RWPE2 (cell line): ENCODE results near the gene UGT1A8.
"Not testable (repeated sequence)": the region's sequence is repeated elsewhere in the genome, so short reads cannot be mapped to it uniquely, and the experiment has no call there.

ENCODE experiments used
- ATAC-seq: fragments of 200-7000 bp; cut with Tn5 transposase; 3 replicates; pipeline ENCODE4 v1.9.1; 2021; ENCODE audit warnings: low read depth
- DNase-seq: peaks from one replicate; pipeline ENCODE4 v3.0.0-alpha.2; 2020; ENCODE audit warnings: low spot score
- H3K27ac ChIP-seq: fragments of 450-650 bp; 2 replicates; pipeline ENCODE4 v1.5.1; 2017; ENCODE audit warnings: mild to moderate bottlenecking; ENCODE audit not compliant: poor library complexity, severe bottlenecking
- H3K27me3 ChIP-seq: fragments of 250-450 bp; sonication (Bioruptor Pico); 2 replicates; pipeline ENCODE4 v1.5.1; 2021; ENCODE audit warnings: mild to moderate bottlenecking, moderate library complexity; ENCODE audit not compliant: insufficient read depth, poor library complexity, severe bottlenecking
- H3K36me3 ChIP-seq: fragments of 250-450 bp; sonication (Bioruptor Pico); 2 replicates; pipeline ENCODE4 v1.5.1; 2020; ENCODE audit warnings: low read depth, mild to moderate bottlenecking, moderate library complexity
- H3K4me1 ChIP-seq: fragments of 250-450 bp; sonication (Bioruptor Pico); 2 replicates; pipeline ENCODE4 v1.5.1; 2021; ENCODE audit warnings: mild to moderate bottlenecking, moderate library complexity; ENCODE audit not compliant: insufficient read depth, poor library complexity, severe bottlenecking
- H3K4me3 ChIP-seq: fragments of 250-450 bp; sonication (Bioruptor Pico); 2 replicates; pipeline ENCODE4 v1.5.1; 2021; ENCODE audit warnings: mild to moderate bottlenecking, moderate library complexity; ENCODE audit not compliant: severe bottlenecking
- H3K9me3 ChIP-seq: fragments of 250-450 bp; sonication (Bioruptor Pico); 2 replicates; pipeline ENCODE4 v1.5.1; 2021; ENCODE audit warnings: mild to moderate bottlenecking, moderate library complexity; ENCODE audit not compliant: severe bottlenecking
- TF ChIP-seq, protein P1 (sequence below): fragments of 450-650 bp; IDR thresholded peaks from one replicate; pipeline ENCODE4 v1.5.1; 2017; ENCODE audit warnings: mild to moderate bottlenecking, moderate library complexity; ENCODE audit not compliant: poor library complexity, severe bottlenecking

The UGT1A8 gene

DNA sequence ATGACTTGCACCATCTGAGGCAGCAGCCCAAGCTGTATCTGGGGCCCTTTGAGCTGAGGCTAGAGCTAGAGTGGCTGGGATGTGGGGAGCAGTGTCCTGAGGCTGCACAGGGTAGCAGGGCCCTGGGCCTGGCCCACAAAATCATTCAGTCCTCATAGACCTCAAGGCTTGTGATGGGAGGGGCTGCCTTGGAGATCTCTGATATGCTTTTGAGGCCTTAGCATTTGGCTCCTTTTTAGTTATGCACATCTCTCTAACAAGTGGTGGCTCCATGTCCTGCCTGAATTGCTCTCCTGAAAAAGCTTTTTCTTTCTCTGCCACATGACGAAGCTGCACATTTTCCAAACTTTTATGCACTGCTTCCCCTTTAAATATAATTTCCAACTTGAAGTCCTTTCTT lies 11.8 kb upstream of the UGT1A8 start:
- Histone ChIP-seq H3K4me3 (no peak overlapping the region), H3K27ac (no peak overlapping the region), H3K4me1 (no peaks in the 10 kb centered on the region), H3K9me3 (no peaks in the 10 kb centered on the region), H3K27me3 (no peaks in the 10 kb centered on the region), H3K36me3 (no peaks in the 10 kb centered on the region)
- TF ChIP-seq, protein P1, sequence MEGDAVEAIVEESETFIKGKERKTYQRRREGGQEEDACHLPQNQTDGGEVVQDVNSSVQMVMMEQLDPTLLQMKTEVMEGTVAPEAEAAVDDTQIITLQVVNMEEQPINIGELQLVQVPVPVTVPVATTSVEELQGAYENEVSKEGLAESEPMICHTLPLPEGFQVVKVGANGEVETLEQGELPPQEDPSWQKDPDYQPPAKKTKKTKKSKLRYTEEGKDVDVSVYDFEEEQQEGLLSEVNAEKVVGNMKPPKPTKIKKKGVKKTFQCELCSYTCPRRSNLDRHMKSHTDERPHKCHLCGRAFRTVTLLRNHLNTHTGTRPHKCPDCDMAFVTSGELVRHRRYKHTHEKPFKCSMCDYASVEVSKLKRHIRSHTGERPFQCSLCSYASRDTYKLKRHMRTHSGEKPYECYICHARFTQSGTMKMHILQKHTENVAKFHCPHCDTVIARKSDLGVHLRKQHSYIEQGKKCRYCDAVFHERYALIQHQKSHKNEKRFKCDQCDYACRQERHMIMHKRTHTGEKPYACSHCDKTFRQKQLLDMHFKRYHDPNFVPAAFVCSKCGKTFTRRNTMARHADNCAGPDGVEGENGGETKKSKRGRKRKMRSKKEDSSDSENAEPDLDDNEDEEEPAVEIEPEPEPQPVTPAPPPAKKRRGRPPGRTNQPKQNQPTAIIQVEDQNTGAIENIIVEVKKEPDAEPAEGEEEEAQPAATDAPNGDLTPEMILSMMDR = no peak
- DNase-seq (no peak), ATAC-seq (no peak)

DNA sequence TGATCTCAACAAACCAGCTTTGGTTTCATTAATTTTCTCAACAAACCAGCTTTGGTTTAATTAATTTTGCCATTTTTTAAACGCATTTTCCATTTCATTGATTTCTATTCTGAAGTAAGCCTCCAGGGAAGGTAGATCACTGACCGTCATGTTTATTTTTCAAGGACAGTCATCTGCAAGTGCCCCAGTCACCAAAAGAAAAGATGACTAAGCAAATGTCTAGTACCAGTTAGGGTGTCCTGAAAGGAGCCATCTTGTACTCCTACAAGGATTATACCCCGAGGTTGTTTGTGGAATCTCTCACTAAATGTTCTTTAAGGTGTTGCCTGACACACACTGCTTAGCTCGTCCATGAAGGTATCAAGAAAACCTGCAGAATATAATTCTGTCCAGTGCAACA lies 6.1 kb upstream of the UGT1A8 start:
- Histone ChIP-seq H3K9me3 (no peaks in the 10 kb centered on the region), H3K36me3 (no peaks in the 10 kb centered on the region), H3K4me3 (no peak overlapping the region), H3K27ac (no peak overlapping the region), H3K27me3 (no peaks in the 10 kb centered on the region), H3K4me1 (no peaks in the 10 kb centered on the region)
- TF ChIP-seq, protein P1 = no peak
- ATAC-seq (no peak), DNase-seq (no peak)

DNA sequence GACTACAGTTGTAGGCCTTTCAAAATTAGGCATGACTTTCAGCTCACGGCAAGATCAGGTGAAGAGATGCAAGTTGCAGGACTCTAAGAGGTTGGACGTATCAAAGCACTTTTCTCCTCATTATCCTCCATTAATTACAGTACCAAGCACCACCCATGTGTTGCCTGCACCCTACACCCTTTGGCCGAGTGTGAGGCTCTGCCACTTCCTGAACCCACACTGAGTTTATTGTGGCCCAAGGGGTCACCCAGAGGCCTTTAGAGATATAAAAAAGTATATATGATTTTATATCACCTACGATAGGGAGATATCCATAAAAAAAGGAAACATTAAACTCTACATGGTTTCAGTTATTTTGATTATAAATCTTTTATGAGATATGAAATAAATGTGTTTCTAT lies 2.8 kb downstream of the UGT1A8 start:
- no peak overlapping the region for H3K4me3 ChIP-seq
- H3K27me3 ChIP-seq = no peaks in the 10 kb centered on the region
- no peak overlapping the region for H3K27ac ChIP-seq
- ATAC-seq (no peak), DNase-seq (no peak)
- H3K4me1 ChIP-seq = no peaks in the 10 kb centered on the region
- H3K9me3 ChIP-seq = no peaks in the 10 kb centered on the region
- TF ChIP-seq, protein P1 = no peak
- no peaks in the 10 kb centered on the region for H3K36me3 ChIP-seq

DNA sequence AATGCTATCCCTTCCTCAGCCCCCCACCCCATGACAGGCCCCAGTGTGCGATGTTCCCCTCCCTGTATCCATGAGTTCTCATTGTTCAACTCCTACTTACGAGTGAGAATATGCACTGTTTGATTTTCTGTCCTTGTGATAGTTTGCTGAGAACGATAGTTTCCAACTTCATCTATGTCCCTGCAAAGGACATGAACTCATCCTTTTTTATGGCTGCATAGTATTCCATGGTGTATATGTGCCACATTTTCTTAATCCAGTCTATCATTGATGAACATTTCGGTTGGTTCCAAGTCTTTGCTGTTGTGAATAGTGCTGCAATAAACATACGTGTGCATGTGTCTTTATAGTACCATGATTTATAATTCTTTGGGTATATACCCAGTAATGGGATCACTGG lies 4.4 kb downstream of the UGT1A8 start:
- H3K27me3 ChIP-seq, DNase-seq, H3K4me1 ChIP-seq, H3K9me3 ChIP-seq, H3K27ac ChIP-seq, ATAC-seq, H3K36me3 ChIP-seq, H3K4me3 ChIP-seq: not testable (repeated sequence)

DNA sequence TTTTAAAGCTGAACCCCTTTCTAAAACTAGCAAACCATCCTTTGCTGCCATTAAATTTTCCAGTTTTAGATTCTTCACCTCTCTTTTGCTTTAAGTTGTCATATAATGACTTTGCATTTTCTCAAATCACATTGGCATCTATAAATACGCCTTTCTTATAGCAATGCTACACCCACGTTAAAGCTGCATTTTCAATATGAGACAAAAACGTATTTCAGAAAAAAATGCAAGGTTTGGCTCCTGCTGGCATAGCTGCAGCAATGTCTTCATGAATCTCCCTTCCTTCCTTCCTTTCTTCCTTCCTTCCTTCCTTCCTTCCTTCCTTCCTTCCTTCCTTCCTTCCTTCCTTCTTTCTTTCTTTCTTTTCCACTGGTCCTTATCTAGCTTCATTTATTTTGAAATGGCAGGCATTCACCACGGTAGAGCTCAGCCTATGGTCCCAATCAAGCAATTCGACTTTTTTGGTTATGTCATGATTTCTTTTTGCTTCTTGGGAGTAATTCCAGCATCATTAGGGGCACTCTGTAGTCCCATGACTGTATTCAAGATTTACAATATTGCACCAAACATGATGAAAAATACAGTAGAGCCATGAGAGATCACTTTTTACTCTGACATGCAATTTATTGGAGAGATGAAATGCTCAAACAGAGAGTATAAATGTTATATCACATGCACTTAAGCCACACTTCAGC lies 10.0 kb downstream of the UGT1A8 start:
- DNase-seq = no peak
- ATAC-seq = no peak
- no peaks in the 10 kb centered on the region for H3K36me3 ChIP-seq
- no peak overlapping the region for H3K27ac ChIP-seq
- H3K9me3 ChIP-seq = no peaks in the 10 kb centered on the region
- H3K27me3 ChIP-seq = no peaks in the 10 kb centered on the region
- H3K4me3 ChIP-seq = no peak overlapping the region
- no peaks in the 10 kb centered on the region for H3K4me1 ChIP-seq
- TF ChIP-seq, protein P1 = no peak

DNA sequence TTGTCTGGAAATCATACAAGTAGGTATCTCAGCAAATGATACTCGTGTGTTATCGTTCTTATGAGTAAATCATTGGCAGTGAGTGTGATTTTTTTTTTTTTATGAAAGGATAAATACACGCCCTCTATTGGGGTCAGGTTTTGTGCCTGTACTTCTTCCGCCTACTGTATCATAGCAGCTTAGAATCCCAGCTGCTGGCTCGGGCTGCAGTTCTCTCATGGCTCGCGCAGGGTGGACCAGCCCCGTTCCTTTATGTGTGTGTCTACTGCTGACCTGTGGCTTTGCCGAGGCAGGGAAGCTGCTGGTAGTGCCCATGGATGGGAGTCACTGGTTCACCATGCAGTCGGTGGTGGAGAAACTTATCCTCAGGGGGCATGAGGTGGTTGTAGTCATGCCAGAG lies 18.9 kb downstream of the UGT1A8 start, which contains the start of gene UGT1A10:
TSS of gene UGT1A10 (plus strand) at position 143 of the 400 bp plus-strand sequence. CDS start at position 218, 75 bp downstream.
- not testable (repeated sequence) for DNase-seq, H3K36me3 ChIP-seq, ATAC-seq, H3K27ac ChIP-seq, H3K27me3 ChIP-seq, H3K4me1 ChIP-seq, H3K9me3 ChIP-seq, H3K4me3 ChIP-seq
